ENCODE measurements around the gene FHIT.

Gene FHIT

GRCh38 chr3:60754617-60755016, 496.6 kb downstream of the FHIT start:
- DNase-seq, result no peak

GRCh38 chr3:60752809-60753208, 498.4 kb downstream of the FHIT start:
- DNase-seq, result no peak

- no peak for DNase-seq
Observed at GRCh38 chr3:60746695-60747416, 504.4 kb downstream of the FHIT start.

- no peak for DNase-seq
Observed at GRCh38 chr3:60746043-60746638, 505.1 kb downstream of the FHIT start.

GRCh38 chr3:60743631-60744164, 507.6 kb downstream of the FHIT start:
- no peak for DNase-seq

GRCh38 chr3:60742606-60743145, 508.6 kb downstream of the FHIT start:
- no peak for DNase-seq

- no peak for DNase-seq
Observed at GRCh38 chr3:60737633-60738399, 513.4 kb downstream of the FHIT start.

- no peak for DNase-seq
Observed at GRCh38 chr3:60730371-60730770, 520.9 kb downstream of the FHIT start.

- DNase-seq, result no peak
Observed at GRCh38 chr3:60729056-60729455, 522.2 kb downstream of the FHIT start.

GRCh38 chr3:60728006-60728405, 523.2 kb downstream of the FHIT start:
- DNase-seq, result no peak

- DNase-seq, result no peak
Observed at GRCh38 chr3:60720736-60721135, 530.5 kb downstream of the FHIT start.

- no peak for DNase-seq
Observed at GRCh38 chr3:60716573-60716972, 534.7 kb downstream of the FHIT start.

GRCh38 chr3:60708191-60708975, 542.9 kb downstream of the FHIT start:
- DNase-seq, result no peak

GRCh38 chr3:60707452-60708020, 543.7 kb downstream of the FHIT start:
- no peak for DNase-seq

GRCh38 chr3:60703956-60704736, 547.1 kb downstream of the FHIT start:
- DNase-seq, result no peak

GRCh38 chr3:60703008-60703407, 548.2 kb downstream of the FHIT start:
- no peak for DNase-seq

- no peak for DNase-seq
Observed at GRCh38 chr3:60698117-60698516, 553.1 kb downstream of the FHIT start.

GRCh38 chr3:60697132-60697531, 554.1 kb downstream of the FHIT start:
- DNase-seq, result no peak

- no peak for DNase-seq
Observed at GRCh38 chr3:60696428-60697125, 554.7 kb downstream of the FHIT start.

- no peak for DNase-seq
Observed at GRCh38 chr3:60675424-60675823, 575.8 kb downstream of the FHIT start.

- DNase-seq, result no peak
Observed at GRCh38 chr3:60674870-60675269, 576.4 kb downstream of the FHIT start.

Data from SIG-M5 (cell line).